Kidney (tissue), 14 donors: ENCODE data around the gene AMZ1. TPM values are rescaled to one million over a fixed set of nuclear protein-coding genes. Genes with fewer than 3 reads are reported as not detected.

Experiments used
- DNase-seq, 5 donors: peaks; one replicate each; pipeline ENCODE4 v3.0.0-alpha.2; 2013 to 2020
- FAIRE-seq: peaks from 2 replicates; lab custom pipeline; 2012; peaks lifted over from hg19 to GRCh38; lab: Jason Lieb, UNC
- H3K27ac ChIP-seq, 2 donors: one replicate each; pipeline ENCODE4 v1.7.0; 2013; ENCODE audit warnings: low read depth in 2 of 2, low read length in 2 of 2, inconsistent platforms in 1 of 2
- H3K27me3 ChIP-seq: one replicate; pipeline ENCODE4 v1.7.1; 2013; ENCODE audit warnings: low read length, inconsistent platforms; ENCODE audit not compliant: control insufficient read depth, insufficient read depth
- H3K36me3 ChIP-seq, 3 donors: one replicate each; pipeline versions ENCODE4 v1.7.0 to v1.7.1; 2013; ENCODE audit warnings: low read length in 3 of 3, control low read depth in 1 of 3, inconsistent platforms in 1 of 3; ENCODE audit not compliant: insufficient read depth in 3 of 3, control insufficient read depth in 2 of 3
- H3K4me1 ChIP-seq, 3 donors: one replicate each; pipeline versions ENCODE4 v1.7.0 to v1.7.1; 2013; ENCODE audit warnings: low read length in 3 of 3, inconsistent platforms in 1 of 3, low read depth in 1 of 3; ENCODE audit not compliant: control insufficient read depth in 2 of 3, insufficient read depth in 2 of 3
- H3K4me3 ChIP-seq, 3 donors: one replicate each; pipeline versions ENCODE4 v1.7.0 to v1.8.1; 2013; ENCODE audit warnings: low read length in 3 of 3, control low read depth in 1 of 3, inconsistent platforms in 1 of 3
- H3K9ac ChIP-seq, 3 donors: one replicate each; pipeline versions ENCODE4 v1.7.0 to v1.7.1; 2013; ENCODE audit warnings: low read length in 3 of 3, control low read depth in 1 of 3, inconsistent platforms in 1 of 3
- H3K9me3 ChIP-seq, 3 donors: one replicate each; pipeline versions ENCODE4 v1.7.0 to v1.7.1; 2013; ENCODE audit warnings: low read length in 3 of 3, control low read depth in 1 of 3, inconsistent platforms in 1 of 3; ENCODE audit not compliant: control insufficient read depth in 2 of 3, insufficient read depth in 1 of 3
- CTCF ChIP-seq: IDR thresholded peaks from 3 replicates; pipeline ENCODE4 v1.5.1; 2012; ENCODE audit warnings: mild to moderate bottlenecking, moderate library complexity, borderline replicate concordance; ENCODE audit not compliant: insufficient read depth; ENCODE audit errors: extremely low read depth
- intact Hi-C: fragments of 100-400 bp; cut with DNase I; formaldehyde crosslinking; loops from one replicate; pipeline ENCODE4 v1.11.1; 2022
- polyA plus RNA-seq: library from polyadenylated mRNA; stranded (reverse); fragments of 350-450 nt; fragmentation: Illumina TruSeq; extraction: RNeasy Lipid Tissue Mini Kit (QIAGEN cat#74804); gene quantifications from one replicate; pipeline ENCODE4 v1.2.3, GENCODE V29; 2014; ENCODE audit warnings: low read depth, low replicate concordance; ENCODE audit not compliant: insufficient read depth
- total RNA-seq: library from RNA; stranded (reverse); fragmentation: NEBNext Ultra II Directional; extraction: Animal tissue kit (Norgen Biotek cat#: 25700); gene quantifications from one replicate; pipeline ENCODE4 v1.2.1, GENCODE V29; 2021
- donor health status: control.
- donor health status: control.
- donor health status: control.
- donor health status: control.
- donor health status: control.
- donor health status: DM: yes; HTN: yes; CAD: no.
- donor health status: Normal renal cell carcinoma (clear cell type).

The AMZ1 gene
- total and polyA plus RNA-seq, 2 donors from 2014 or later: 0.16 TPM; not detected in 1

GRCh38 chr7:2655870-2656614, 32.0 kb upstream of the AMZ1 start:
- Histone ChIP-seq H3K36me3 (peaks cover 6 to 20% (median 11%) of the 10 kb centered on the region in 3 donors), H3K9me3 (no peaks in the 10 kb centered on the region), H3K9ac (no peak overlapping the region), H3K27ac (no peak overlapping the region), H3K4me3 (no peak overlapping the region), H3K27me3 (no peaks in the 10 kb centered on the region), H3K4me1 (no peaks in the 10 kb centered on the region)
- intact Hi-C loops: no loop called here
- FAIRE-seq (no peak), DNase-seq (peak in 1 of 5 donors; percentile 64)
- no peak for TF ChIP-seq CTCF

- Histone ChIP-seq H3K36me3 (peaks cover 2 to 14% (median 8%) of the 10 kb centered on the region in 3 donors), H3K9ac (no peak overlapping the region), H3K27ac (no peak overlapping the region), H3K4me1 (no peaks in the 10 kb centered on the region), H3K9me3 (no peaks in the 10 kb centered on the region), H3K4me3 (no peak overlapping the region), H3K27me3 (no peaks in the 10 kb centered on the region)
- DNase-seq: no peak
- no peak for FAIRE-seq
- intact Hi-C loops: no loop called here
- no peak for TF ChIP-seq CTCF
Observed at GRCh38 chr7:2657208-2657607, 30.8 kb upstream of the AMZ1 start.

GRCh38 chr7:2657920-2658671, 29.9 kb upstream of the AMZ1 start:
- DNase-seq (peak in 1 of 5 donors; percentile 64), FAIRE-seq (no peak)
- no peak overlapping the region for H3K27ac ChIP-seq
- no peaks in the 10 kb centered on the region for H3K9me3 ChIP-seq
- H3K27me3 ChIP-seq: no peaks in the 10 kb centered on the region
- no peak overlapping the region for H3K9ac ChIP-seq
- H3K4me1 ChIP-seq: peaks cover 0 to 6% (median 0%) of the 10 kb centered on the region in 3 donors
- no peak overlapping the region for H3K4me3 ChIP-seq
- H3K36me3 ChIP-seq: peaks cover 2 to 14% (median 8%) of the 10 kb centered on the region in 3 donors
- no peak for TF ChIP-seq CTCF
- intact Hi-C loops: no loop called here
